Astrocyte (in vitro differentiated cells and primary cell): ENCODE results near the gene CNDP2.

ENCODE experiments used
- CTCF ChIP-seq: IDR thresholded peaks from 2 replicates; pipeline ENCODE4 v1.5.1; 2011; ENCODE audit warnings: low read depth, mild to moderate bottlenecking, inconsistent platforms, low read length, moderate library complexity; ENCODE audit not compliant: insufficient read depth
- EZH2 ChIP-seq: IDR thresholded peaks from 2 replicates; pipeline ENCODE4 v1.6.1; 2012; ENCODE audit warnings: mild to moderate bottlenecking, low read length, inconsistent platforms; ENCODE audit not compliant: insufficient read depth

DNA sequence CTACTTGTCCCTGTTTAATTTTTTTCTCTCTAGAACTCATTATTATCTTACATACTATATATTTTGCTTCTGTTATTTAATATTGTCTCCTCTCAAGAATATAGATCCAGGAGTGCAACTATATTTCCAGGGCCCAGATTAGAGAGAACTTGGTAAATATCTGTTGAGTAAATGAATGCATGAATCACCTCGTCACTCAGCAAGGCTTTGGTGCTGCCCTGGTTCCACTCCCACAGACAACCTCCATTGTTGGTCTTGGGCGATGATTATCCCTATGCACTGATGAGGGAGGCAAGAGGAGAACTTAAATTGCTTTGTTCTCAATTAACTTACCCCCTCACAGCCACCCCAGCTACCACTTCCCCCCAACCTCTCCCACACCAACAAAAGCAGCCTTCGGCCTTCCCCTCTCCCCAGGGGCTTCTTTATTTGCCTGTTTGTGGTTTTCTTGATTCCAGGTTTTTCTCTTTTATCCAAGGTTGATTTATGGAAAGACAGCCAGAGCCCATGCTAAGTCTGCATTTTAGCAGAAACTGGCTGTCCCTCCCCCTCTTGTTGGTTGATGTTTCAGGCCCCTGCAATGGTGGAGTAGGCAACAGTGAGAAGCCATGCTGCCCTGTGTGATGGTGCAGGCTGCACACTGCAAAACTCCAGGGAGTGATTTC, 22.1 kb upstream of the CNDP2 start:
- no peak for TF ChIP-seq CTCF
- TF ChIP-seq EZH2 = no peak
